A172 (cell line): ENCODE measurements around the gene PTPRD. TPM values are rescaled to one million over a fixed set of nuclear protein-coding genes. Genes with fewer than 3 reads are reported as not detected.

ENCODE experiments used
- DNase-seq: peaks from one replicate; pipeline ENCODE4 v3.0.0-alpha.2; 2015; ENCODE audit warnings: low spot score
- total RNA-seq: library from RNA; depleted of rRNA; stranded (reverse); fragments of >200 nt; shearing (Covaris generic); gene quantifications from 2 replicates; pipeline ENCODE4 v1.2.3, GENCODE V29; 2014

PTPRD gene
- total RNA-seq, 1 experiment from 2014 or later: 0.71 TPM

GRCh38 chr9:8685825-8686224 is 1927.0 kb downstream of the PTPRD start:
- DNase-seq: no peak

GRCh38 chr9:8684978-8685708 is 1927.7 kb downstream of the PTPRD start:
- no peak for DNase-seq

GRCh38 chr9:8683496-8683895 is 1929.3 kb downstream of the PTPRD start:
- no peak for DNase-seq

- DNase-seq: no peak
These were observed 1932.1 kb downstream of the PTPRD start for GRCh38 chr9:8680658-8681057.

- DNase-seq: no peak
These were observed 1932.6 kb downstream of the PTPRD start for GRCh38 chr9:8680157-8680556.

GRCh38 chr9:8679371-8679822 is 1933.4 kb downstream of the PTPRD start:
- DNase-seq: no peak

- DNase-seq: no peak
These were observed 1935.1 kb downstream of the PTPRD start for GRCh38 chr9:8677741-8678140.

GRCh38 chr9:8674536-8674935 is 1938.3 kb downstream of the PTPRD start:
- no peak for DNase-seq

GRCh38 chr9:8673830-8674229 is 1939.0 kb downstream of the PTPRD start:
- DNase-seq: no peak

GRCh38 chr9:8670751-8671150 is 1942.1 kb downstream of the PTPRD start:
- DNase-seq: no peak

GRCh38 chr9:8668751-8669150 is 1944.1 kb downstream of the PTPRD start:
- no peak for DNase-seq

GRCh38 chr9:8668231-8668630 is 1944.6 kb downstream of the PTPRD start:
- DNase-seq: no peak

GRCh38 chr9:8666060-8666459 is 1946.7 kb downstream of the PTPRD start:
- DNase-seq: no peak

- DNase-seq: no peak
These were observed 1952.4 kb downstream of the PTPRD start for GRCh38 chr9:8660383-8660782.

GRCh38 chr9:8659108-8659507 is 1953.7 kb downstream of the PTPRD start:
- DNase-seq: no peak

GRCh38 chr9:8655071-8655470 is 1957.7 kb downstream of the PTPRD start:
- no peak for DNase-seq

GRCh38 chr9:8653855-8654254 is 1958.9 kb downstream of the PTPRD start:
- no peak for DNase-seq

GRCh38 chr9:8653111-8653510 is 1959.7 kb downstream of the PTPRD start:
- no peak for DNase-seq

GRCh38 chr9:8652255-8652654 is 1960.5 kb downstream of the PTPRD start:
- no peak for DNase-seq

GRCh38 chr9:8651846-8652215 is 1961.0 kb downstream of the PTPRD start:
- DNase-seq: no peak

GRCh38 chr9:8651070-8651845 is 1961.5 kb downstream of the PTPRD start:
- no peak for DNase-seq

- DNase-seq: no peak
These were observed 1963.0 kb downstream of the PTPRD start for GRCh38 chr9:8649807-8650206.

- no peak for DNase-seq
These were observed 1963.6 kb downstream of the PTPRD start for GRCh38 chr9:8649160-8649559.
